SK-N-SH treated with all-trans-retinoic acid at 6 μM for 48 hours (cell line): ENCODE measurements around the gene MKI67.

Source experiments
- ARNTL ChIP-seq: fragments of 450-650 bp; formaldehyde crosslinking; IDR thresholded peaks from 2 replicates; pipeline ENCODE4 v1.5.0; 2020; ENCODE audit warnings: low read depth, mild to moderate bottlenecking, moderate library complexity, borderline replicate concordance
- BACH2 ChIP-seq: fragments of 250-450 bp; sonication (Bioruptor Pico); IDR thresholded peaks from 2 replicates; pipeline ENCODE4 v1.9.0; 2021; ENCODE audit warnings: mild to moderate bottlenecking, borderline replicate concordance
- CSDC2 ChIP-seq: fragments of 250-450 bp; sonication (Bioruptor Pico); IDR thresholded peaks from 2 replicates; pipeline ENCODE4 v1.5.0; 2020; ENCODE audit warnings: mild to moderate bottlenecking, moderate library complexity
- ESRRG ChIP-seq: fragments of 250-450 bp; sonication (Bioruptor Pico); IDR thresholded peaks from 2 replicates; pipeline ENCODE4 v1.6.1; 2021; ENCODE audit warnings: mild to moderate bottlenecking
- GLIS3 ChIP-seq: fragments of 250-450 bp; sonication (Bioruptor Pico); IDR thresholded peaks from 2 replicates; pipeline ENCODE4 v1.5.0; 2020; ENCODE audit warnings: mild to moderate bottlenecking, moderate library complexity
- PPARA ChIP-seq: fragments of 250-450 bp; sonication (Bioruptor Pico); IDR thresholded peaks from 2 replicates; pipeline ENCODE4 v1.5.0; 2020; ENCODE audit warnings: mild to moderate bottlenecking, borderline replicate concordance
- TCF4 ChIP-seq: fragments of 250-450 bp; sonication (Bioruptor Pico); IDR thresholded peaks from 2 replicates; pipeline ENCODE4 v1.8.0; 2021; ENCODE audit warnings: mild to moderate bottlenecking, moderate library complexity, borderline replicate concordance
- TOX ChIP-seq: fragments of 250-450 bp; sonication (Bioruptor Pico); IDR thresholded peaks from 2 replicates; pipeline ENCODE4 v1.8.0; 2021; ENCODE audit warnings: mild to moderate bottlenecking, moderate library complexity, borderline replicate concordance
- ZFP3 ChIP-seq: fragments of 250-450 bp; sonication (Bioruptor Pico); IDR thresholded peaks from 2 replicates; pipeline ENCODE4 v1.5.0; 2020; ENCODE audit warnings: mild to moderate bottlenecking, moderate library complexity
- ZFP30 ChIP-seq: fragments of 450-650 bp; formaldehyde crosslinking; IDR thresholded peaks from 2 replicates; pipeline ENCODE4 v1.5.0; 2022; ENCODE audit warnings: mild to moderate bottlenecking, moderate library complexity
- ZNF565 ChIP-seq: fragments of 450-650 bp; formaldehyde crosslinking; conservative IDR thresholded peaks from 2 replicates; pipeline ENCODE4 v1.5.0; 2020; ENCODE audit warnings: low read depth, mild to moderate bottlenecking, moderate library complexity
- ZNF70 ChIP-seq: fragments of 450-650 bp; formaldehyde crosslinking; IDR thresholded peaks from 2 replicates; pipeline ENCODE4 v1.5.0; 2020; ENCODE audit warnings: mild to moderate bottlenecking, moderate library complexity
- TF ChIP-seq, protein P1 (sequence below): fragments of 250-450 bp; sonication (Bioruptor Pico); IDR thresholded peaks from 2 replicates; pipeline ENCODE4 v1.8.0; 2020; ENCODE audit warnings: mild to moderate bottlenecking, moderate library complexity, borderline replicate concordance
- TF ChIP-seq, protein P2 (sequence below): fragments of 250-450 bp; sonication (Bioruptor Pico); IDR thresholded peaks from 2 replicates; pipeline ENCODE4 v1.5.1; 2020; ENCODE audit warnings: low read depth, mild to moderate bottlenecking, moderate library complexity

DNA sequence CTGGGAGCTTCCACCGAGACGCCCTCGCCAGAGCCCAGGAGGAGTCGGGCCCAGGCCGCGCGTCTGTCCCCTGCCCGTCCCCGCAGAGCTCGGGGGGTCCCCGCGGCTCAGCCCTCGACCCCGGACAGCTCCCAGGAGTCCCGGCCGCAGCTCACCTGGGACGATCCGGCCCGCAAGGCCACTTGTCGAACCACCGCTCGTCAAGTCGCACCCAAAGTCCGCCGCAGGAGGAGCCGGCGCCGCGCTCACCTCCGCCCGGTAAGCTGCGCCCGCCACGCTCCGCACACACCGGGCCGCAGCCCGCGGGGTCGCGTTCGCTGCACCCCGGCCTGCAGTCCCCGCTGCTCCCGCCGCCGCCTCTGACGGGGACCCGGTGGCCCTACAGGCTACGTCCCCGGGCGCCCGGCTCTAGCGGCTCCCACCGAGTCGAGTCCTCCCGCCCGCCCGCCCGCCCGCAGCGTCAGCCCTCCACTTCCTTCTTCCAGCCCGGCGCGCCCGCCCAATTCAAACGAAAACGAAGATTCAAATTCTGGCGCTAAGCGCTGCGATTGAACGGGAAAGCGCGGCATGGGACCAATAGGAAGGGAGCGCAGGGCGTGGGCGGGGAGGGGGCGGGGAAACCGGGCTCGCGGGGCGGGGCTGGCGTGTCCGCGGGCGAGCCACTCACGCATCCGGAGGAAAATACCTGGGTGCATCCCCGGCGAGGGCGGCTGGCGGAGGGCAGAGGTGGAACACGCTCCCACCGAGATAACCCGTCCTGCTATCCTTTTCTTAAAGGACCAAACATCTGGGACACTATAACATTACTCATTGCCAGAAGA lies at the start of gene MKI67:
- TF ChIP-seq PPARA (CRISPR knock-in tag), result no peak
- TF ChIP-seq ARNTL (CRISPR knock-in tag), result no peak
- TF ChIP-seq TCF4 (CRISPR knock-in tag), result no peak
- TF ChIP-seq CSDC2 (CRISPR knock-in tag), result no peak
- TF ChIP-seq ESRRG (CRISPR knock-in tag), result no peak
- TF ChIP-seq, protein P1, sequence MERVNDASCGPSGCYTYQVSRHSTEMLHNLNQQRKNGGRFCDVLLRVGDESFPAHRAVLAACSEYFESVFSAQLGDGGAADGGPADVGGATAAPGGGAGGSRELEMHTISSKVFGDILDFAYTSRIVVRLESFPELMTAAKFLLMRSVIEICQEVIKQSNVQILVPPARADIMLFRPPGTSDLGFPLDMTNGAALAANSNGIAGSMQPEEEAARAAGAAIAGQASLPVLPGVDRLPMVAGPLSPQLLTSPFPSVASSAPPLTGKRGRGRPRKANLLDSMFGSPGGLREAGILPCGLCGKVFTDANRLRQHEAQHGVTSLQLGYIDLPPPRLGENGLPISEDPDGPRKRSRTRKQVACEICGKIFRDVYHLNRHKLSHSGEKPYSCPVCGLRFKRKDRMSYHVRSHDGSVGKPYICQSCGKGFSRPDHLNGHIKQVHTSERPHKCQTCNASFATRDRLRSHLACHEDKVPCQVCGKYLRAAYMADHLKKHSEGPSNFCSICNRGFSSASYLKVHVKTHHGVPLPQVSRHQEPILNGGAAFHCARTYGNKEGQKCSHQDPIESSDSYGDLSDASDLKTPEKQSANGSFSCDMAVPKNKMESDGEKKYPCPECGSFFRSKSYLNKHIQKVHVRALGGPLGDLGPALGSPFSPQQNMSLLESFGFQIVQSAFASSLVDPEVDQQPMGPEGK, result no peak
- TF ChIP-seq, protein P2, sequence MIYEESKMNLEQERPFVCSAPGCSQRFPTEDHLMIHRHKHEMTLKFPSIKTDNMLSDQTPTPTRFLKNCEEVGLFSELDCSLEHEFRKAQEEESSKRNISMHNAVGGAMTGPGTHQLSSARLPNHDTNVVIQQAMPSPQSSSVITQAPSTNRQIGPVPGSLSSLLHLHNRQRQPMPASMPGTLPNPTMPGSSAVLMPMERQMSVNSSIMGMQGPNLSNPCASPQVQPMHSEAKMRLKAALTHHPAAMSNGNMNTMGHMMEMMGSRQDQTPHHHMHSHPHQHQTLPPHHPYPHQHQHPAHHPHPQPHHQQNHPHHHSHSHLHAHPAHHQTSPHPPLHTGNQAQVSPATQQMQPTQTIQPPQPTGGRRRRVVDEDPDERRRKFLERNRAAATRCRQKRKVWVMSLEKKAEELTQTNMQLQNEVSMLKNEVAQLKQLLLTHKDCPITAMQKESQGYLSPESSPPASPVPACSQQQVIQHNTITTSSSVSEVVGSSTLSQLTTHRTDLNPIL (CRISPR knock-in tag), result no peak
- TF ChIP-seq ZNF565 (CRISPR knock-in tag), result no peak
- TF ChIP-seq TOX (CRISPR knock-in tag), result no peak
- no peak for TF ChIP-seq ZNF70 (CRISPR knock-in tag)
- TF ChIP-seq ZFP30, result no peak
- no peak for TF ChIP-seq ZFP3 (CRISPR knock-in tag)
- TF ChIP-seq GLIS3, result no peak
- no peak for TF ChIP-seq BACH2 (CRISPR knock-in tag)
